ENCODE data around the gene PRR27.

DNA sequence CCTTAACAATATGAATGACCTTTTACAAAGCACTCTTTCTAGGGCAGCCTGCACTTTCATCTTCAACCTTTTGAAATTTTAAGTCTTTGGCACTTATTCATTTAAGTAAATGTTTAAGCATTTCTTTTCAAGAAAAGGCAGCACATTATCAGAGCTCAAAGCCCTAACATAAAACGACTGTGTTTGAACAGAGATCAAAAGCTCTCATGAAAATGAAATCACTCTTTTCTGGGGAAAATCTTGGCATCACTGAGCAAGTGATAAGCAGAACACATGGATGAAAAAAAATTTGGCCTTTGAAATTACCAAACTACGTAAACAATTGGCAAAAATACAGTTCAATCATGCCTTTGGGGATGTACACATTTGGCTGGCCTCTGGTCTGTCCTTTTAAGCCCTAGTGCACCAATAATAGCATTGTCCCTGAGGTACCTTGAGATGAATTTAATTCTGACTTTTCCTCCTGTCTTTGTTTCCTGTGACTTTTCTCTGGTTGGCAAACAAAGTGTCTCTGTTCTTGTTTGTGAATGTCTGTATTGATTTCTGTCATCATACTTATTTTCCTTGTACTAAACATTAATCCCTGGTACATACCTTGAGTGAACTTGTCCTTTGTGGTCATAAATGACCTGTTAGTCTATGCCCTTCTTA, 28.6 kb downstream of the PRR27 start:
- TF ChIP-seq GATA2 (IDR thresholded peaks at IDR 0.05; ENCODE audit: low read depth, low read length) (no peak), GATA3 (IDR thresholded peaks at IDR 0.05; ENCODE audit: low read depth, low read length) (no peak)
